ENCODE measurements around the gene TOP2A. TPM values are rescaled to one million over a fixed set of nuclear protein-coding genes. Genes with fewer than 3 reads are reported as not detected.

Gene TOP2A
- total and polyA plus RNA-seq, 9 of the 15 experiments (the other 6 are each of a cell fraction or from before 2014, with no cell fraction given) = 133 to 347 (median 259) TPM

- TF ChIP-seq ZNF609 (CRISPR knock-in tag; IDR thresholded peaks at IDR 0.05; ENCODE audit: borderline replicate concordance) (no peak), VEZF1 (CRISPR knock-in tag; IDR thresholded peaks at IDR 0.05) (peak; percentile 79), SIN3B (IDR thresholded peaks at IDR 0.05; ENCODE audit: low read depth) (peak; percentile 24; the same call in 1 of the 2 replicates), ZNF253 (CRISPR knock-in tag; conservative IDR thresholded peaks at IDR 0.05) (no peak), RB1 (IDR thresholded peaks at IDR 0.05; ENCODE audit: low read depth) (no peak; the same call in 1 of the 2 replicates), CHCHD3 (CRISPR knock-in tag; IDR thresholded peaks at IDR 0.05) (no peak), ZNF23 (CRISPR knock-in tag; IDR thresholded peaks at IDR 0.05) (no peak), FOXM1 (IDR thresholded peaks at IDR 0.05; ENCODE audit: low read depth) (no peak), FOXM1 (CRISPR knock-in tag; IDR thresholded peaks at IDR 0.05; ENCODE audit: low read depth) (no peak), AFF1 (IDR thresholded peaks at IDR 0.05; ENCODE audit: low read depth in 1 of 2, partially characterized antibody in 2 of 2) (no peak)
Measured at GRCh38 chr17:40340880-40341807, 76.6 kb downstream of the TOP2A start (continued).
